ENCODE data around the gene GTF2H1. TPM values are rescaled to one million over a fixed set of nuclear protein-coding genes. Genes with fewer than 3 reads are reported as not detected.

The GTF2H1 gene
- total and polyA plus RNA-seq, 7 donors: 14.5 to 39.2 (median 23.0) TPM

GRCh38 chr11:18314784-18315523 lies 7.4 kb upstream of the GTF2H1 start:
- intact Hi-C loops (cut with DNase I): loop anchor here in 1 of 2 donors (10.0 kb wide), 1 partner anchor 300 kb away; the partner anchor contains the start of gene SERGEF
- no peaks in the 10 kb centered on the region for H3K9me3 ChIP-seq
- DNase-seq (no peak), ATAC-seq (no peak)
- no peak overlapping the region for H3K27ac ChIP-seq
- TF ChIP-seq CTCF (IDR thresholded peaks at IDR 0.05): no peak
- WGBS, 3 donors: 86 to 93% (median 86%) methylated on average over 9 of the region's 9 CpGs
- H3K36me3 ChIP-seq (ENCODE audit: insufficient read depth in 1 of 2, low read depth in 1 of 2): peaks cover 0 to 23% of the 10 kb centered on the region in 2 donors
- H3K4me3 ChIP-seq: no peak overlapping the region
- no peaks in the 10 kb centered on the region for H3K4me1 ChIP-seq
- H3K27me3 ChIP-seq (ENCODE audit: insufficient read depth in 3 of 3, low read length in 2 of 3): no peaks in the 10 kb centered on the region

GRCh38 chr11:18315893-18316292 lies 6.5 kb upstream of the GTF2H1 start:
- Histone ChIP-seq H3K27me3 (ENCODE audit: insufficient read depth in 3 of 3, low read length in 2 of 3) (no peaks in the 10 kb centered on the region), H3K4me3 (no peak overlapping the region), H3K9me3 (no peaks in the 10 kb centered on the region), H3K4me1 (peaks cover 7% of the 10 kb centered on the region), H3K27ac (no peak overlapping the region), H3K36me3 (ENCODE audit: insufficient read depth in 1 of 2, low read depth in 1 of 2) (peaks cover 0 to 14% of the 10 kb centered on the region in 2 donors)
- WGBS, 3 donors: 95 to 96% (median 95%) methylated on average over 2 of the region's 2 CpGs
- DNase-seq: no peak
- TF ChIP-seq CTCF (IDR thresholded peaks at IDR 0.05): no peak
- no peak for ATAC-seq
- intact Hi-C loops (cut with DNase I): loop anchor here in 1 of 2 donors (10.0 kb wide), 1 partner anchor 301 kb away; the partner anchor contains the start of gene SERGEF

- DNase-seq (no peak), ATAC-seq (no peak)
- Histone ChIP-seq H3K27ac (no peak overlapping the region), H3K36me3 (ENCODE audit: insufficient read depth in 1 of 2, low read depth in 1 of 2) (peaks cover 0 to 5% of the 10 kb centered on the region in 2 donors), H3K4me3 (no peak overlapping the region), H3K9me3 (no peaks in the 10 kb centered on the region), H3K4me1 (peaks cover 12% of the 10 kb centered on the region), H3K27me3 (ENCODE audit: insufficient read depth in 3 of 3, low read length in 2 of 3) (no peaks in the 10 kb centered on the region)
- 90 to 96% (median 93%) methylated on average over 4 of the region's 4 CpGs for WGBS, 3 donors
- intact Hi-C loops (cut with DNase I): loop anchor here in 1 of 2 donors (10.0 kb wide), 1 partner anchor 303 kb away; the partner anchor contains the start of gene SERGEF
- TF ChIP-seq CTCF (IDR thresholded peaks at IDR 0.05): no peak
Measured at GRCh38 chr11:18317551-18317950, 4.8 kb upstream of the GTF2H1 start.

GRCh38 chr11:18319914-18320313 lies 2.5 kb upstream of the GTF2H1 start:
- intact Hi-C loops (cut with DNase I): loop anchor here (5.0 to 10.0 kb wide), 5 partner anchors 77 to 1585 kb away; partner anchors contain the start of genes C11orf58 (in 1 of the 2), SERGEF (in 1 of the 2), SPTY2D1 (in 1 of the 2) and TSG101 (in 1 of the 2)
- no peak overlapping the region for H3K27ac ChIP-seq
- H3K9me3 ChIP-seq: no peaks in the 10 kb centered on the region

More at GRCh38 chr11:18319914-18320313, 2.5 kb upstream of the GTF2H1 start:
- no peak for TF ChIP-seq CTCF (IDR thresholded peaks at IDR 0.05)
- Histone ChIP-seq H3K4me1 (peaks cover 31% of the 10 kb centered on the region), H3K4me3 (no peak overlapping the region), H3K27me3 (ENCODE audit: insufficient read depth in 3 of 3, low read length in 2 of 3) (no peaks in the 10 kb centered on the region), H3K36me3 (ENCODE audit: insufficient read depth in 1 of 2, low read depth in 1 of 2) (peaks cover 2 to 7% of the 10 kb centered on the region in 2 donors)
- no peak for ATAC-seq
- no peak for DNase-seq
- 91 to 94% (median 93%) methylated on average over 3 of the region's 3 CpGs for WGBS, 3 donors
